ENCODE measurements around the gene MYH6.

Gene MYH6

DNA sequence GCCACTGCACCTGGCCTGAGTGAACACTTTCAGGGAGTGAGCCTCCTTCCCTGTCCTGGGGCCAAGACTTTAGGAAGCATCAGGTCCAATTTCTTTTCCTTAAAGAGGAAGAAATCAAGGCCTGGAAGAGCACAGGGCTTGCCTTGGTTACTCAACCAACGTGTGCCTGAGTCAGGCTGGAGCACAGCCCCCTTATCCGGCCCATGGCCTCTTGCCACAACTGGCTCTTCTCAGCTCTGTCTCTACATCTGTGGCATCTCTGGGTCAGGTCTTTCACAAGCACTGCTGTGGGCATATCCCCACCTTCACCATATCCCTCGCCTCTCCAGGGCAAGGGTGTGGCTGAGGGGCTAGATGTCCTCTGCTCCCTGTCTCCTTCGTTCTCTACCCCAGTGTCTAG is 6.8 kb downstream of the MYH6 start:
- TF ChIP-seq, protein P1, sequence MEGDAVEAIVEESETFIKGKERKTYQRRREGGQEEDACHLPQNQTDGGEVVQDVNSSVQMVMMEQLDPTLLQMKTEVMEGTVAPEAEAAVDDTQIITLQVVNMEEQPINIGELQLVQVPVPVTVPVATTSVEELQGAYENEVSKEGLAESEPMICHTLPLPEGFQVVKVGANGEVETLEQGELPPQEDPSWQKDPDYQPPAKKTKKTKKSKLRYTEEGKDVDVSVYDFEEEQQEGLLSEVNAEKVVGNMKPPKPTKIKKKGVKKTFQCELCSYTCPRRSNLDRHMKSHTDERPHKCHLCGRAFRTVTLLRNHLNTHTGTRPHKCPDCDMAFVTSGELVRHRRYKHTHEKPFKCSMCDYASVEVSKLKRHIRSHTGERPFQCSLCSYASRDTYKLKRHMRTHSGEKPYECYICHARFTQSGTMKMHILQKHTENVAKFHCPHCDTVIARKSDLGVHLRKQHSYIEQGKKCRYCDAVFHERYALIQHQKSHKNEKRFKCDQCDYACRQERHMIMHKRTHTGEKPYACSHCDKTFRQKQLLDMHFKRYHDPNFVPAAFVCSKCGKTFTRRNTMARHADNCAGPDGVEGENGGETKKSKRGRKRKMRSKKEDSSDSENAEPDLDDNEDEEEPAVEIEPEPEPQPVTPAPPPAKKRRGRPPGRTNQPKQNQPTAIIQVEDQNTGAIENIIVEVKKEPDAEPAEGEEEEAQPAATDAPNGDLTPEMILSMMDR (IDR thresholded peaks at IDR 0.05) = no peak

DNA sequence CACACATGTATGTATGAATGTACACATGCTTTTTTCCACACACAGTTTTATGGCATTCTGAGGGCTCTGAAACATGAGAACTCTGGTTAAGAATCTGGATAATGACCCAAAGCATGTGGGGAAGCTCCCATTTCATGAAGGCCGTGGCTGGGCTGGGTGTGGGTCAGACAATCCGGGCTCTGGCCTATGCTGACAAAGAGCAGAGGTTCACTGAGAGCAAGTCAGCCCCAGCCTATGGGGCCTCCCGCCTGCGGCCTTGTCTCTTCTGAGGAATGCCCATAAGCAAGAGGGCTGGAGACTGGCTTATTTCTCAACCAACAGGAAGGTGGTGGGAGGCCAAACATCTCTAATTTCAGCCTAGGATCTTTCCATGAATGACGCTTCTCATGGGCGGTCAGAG is 8.5 kb downstream of the MYH6 start:
- TF ChIP-seq, protein P1 (IDR thresholded peaks at IDR 0.05) = no peak

DNA sequence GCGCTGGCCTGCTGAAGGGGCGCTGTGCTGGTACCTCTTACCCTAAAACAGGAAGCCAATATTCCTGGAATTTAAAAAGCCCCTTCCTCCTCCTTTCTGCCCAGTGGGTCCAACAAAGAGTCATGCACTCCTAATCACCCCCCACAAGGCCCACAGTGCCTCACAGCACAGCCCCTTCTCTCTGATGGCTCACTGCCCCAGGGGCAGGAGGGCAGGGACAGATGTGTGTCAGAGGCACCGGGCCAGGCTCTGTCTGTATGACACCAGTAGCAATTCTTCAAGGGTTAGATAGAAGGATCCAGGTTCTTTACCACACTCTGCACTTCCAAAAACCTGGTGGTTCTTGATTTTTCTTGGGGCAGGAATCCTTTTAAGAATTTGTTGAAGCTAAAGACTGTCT is 8.9 kb downstream of the MYH6 start:
- TF ChIP-seq, protein P1 (IDR thresholded peaks at IDR 0.05) = no peak

DNA sequence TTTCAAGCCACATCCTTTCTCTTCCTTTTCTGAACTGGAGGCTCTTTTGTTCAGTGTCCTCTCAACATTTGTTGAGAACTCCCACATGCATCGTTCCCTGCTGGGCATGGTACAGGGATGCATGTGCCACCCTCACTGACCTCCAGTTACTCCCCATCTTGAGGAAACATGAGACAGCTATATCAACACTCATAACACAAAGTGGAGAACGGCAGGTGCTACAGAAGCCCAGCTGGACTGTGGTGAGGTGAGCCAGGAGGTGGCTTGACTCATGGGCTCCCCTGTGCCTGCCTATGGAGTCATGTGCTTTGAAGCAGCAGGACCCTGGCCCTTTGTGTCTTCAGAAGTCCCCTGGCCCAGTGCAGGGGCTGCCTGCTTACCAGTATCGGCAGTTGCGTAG is 9.7 kb downstream of the MYH6 start:
- TF ChIP-seq, protein P1 (IDR thresholded peaks at IDR 0.05) = no peak

DNA sequence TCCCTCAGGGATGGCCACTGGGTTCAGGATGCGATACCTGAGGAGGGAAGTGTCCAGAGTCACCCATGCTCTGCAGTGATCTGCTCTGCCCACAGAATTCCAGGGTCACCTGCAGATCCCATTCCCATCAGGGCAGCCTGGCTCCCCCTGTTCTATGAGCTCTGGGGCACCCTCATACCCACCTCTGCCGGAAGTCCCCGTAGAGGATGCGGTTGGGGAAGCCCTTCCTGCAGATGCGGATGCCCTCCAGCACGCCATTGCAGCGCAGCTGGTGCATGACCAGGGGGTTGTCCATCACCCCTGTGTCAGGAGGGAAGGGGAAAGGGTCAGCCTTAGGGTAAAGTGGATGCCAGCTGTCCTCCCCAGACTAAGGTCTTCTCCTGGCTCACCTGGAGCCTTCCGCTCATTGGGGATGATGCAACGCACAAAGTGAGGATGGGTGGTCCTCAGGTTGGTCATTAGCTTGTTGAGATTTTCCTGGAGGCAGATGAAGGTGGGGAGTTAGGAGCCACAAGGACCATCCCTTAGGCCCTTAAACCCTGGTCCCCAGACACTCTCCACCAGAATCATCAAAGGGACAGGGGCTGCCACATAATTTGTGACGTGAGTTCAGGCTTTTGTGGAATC is 11.2 kb downstream of the MYH6 start:
- TF ChIP-seq, protein P1 (IDR thresholded peaks at IDR 0.05) = no peak

DNA sequence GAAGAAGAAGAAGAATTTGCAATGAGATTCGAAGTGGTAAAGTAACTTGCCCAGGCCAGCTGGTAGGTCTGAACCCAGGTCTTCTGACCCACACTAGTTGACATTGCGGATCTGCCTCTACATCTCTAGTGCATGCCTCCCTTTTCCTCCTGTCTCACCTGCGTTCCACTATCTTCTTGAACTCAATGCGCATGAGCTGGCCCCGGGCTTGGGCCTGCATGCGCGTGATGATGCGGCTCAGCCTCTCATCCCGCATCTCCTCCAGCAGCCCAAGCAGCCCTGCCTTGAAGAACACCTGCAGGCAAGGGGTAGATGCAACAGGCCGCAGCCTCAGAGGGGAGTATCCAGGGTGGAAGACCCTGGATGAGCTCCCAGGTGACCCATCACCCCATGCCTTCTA is 11.9 kb downstream of the MYH6 start:
- TF ChIP-seq, protein P1 (IDR thresholded peaks at IDR 0.05) = no peak

DNA sequence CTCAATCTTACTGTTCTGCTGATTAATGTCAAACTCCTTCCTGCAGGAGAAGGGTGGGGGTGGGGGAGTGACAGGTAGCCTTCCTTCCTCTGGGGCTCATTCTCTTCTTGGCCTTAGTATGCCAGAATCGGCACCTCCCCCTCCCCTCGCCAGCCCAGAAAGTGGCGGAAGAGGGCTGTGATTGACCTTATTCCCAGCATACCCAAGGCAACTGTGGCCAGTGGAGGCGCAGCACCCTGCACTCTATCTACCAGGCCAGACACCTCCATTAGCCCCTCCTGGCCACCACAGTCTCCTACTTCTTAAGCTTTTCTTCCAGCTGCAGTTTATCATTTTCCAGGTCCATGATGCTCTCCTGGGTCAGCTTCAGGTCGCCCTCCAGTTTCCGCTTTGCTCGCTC is 15.5 kb downstream of the MYH6 start:
- TF ChIP-seq, protein P1 (IDR thresholded peaks at IDR 0.05) = no peak

DNA sequence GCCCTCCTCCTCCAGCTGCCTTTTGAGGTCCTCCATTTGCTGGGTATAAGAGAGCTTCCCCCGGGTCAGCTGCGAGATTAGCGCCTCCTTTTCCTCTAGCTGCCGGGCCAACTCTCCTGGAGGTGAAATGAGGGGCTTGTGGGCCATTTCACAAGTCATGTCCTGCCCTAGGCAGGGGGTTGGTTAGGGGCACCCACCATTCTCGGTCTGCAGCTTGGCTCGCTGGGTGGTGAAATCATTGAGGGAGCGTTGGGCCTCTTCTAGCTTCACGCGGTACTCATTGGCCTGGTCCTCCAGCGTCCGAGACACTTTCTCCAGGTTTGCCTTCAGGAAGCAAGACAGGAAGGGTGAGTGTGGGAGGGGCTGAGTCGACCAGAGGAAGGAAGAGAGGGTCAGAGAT is 18.7 kb downstream of the MYH6 start:
- TF ChIP-seq, protein P1 (IDR thresholded peaks at IDR 0.05) = no peak

Data from LNCAP (cell line).